ENCODE data around the gene TUG1. TPM values are rescaled to one million over a fixed set of nuclear protein-coding genes. Genes with fewer than 3 reads are reported as not detected.

Gene TUG1
- total RNA-seq, 1 donor from 2014 or later = 64.4 TPM

DNA sequence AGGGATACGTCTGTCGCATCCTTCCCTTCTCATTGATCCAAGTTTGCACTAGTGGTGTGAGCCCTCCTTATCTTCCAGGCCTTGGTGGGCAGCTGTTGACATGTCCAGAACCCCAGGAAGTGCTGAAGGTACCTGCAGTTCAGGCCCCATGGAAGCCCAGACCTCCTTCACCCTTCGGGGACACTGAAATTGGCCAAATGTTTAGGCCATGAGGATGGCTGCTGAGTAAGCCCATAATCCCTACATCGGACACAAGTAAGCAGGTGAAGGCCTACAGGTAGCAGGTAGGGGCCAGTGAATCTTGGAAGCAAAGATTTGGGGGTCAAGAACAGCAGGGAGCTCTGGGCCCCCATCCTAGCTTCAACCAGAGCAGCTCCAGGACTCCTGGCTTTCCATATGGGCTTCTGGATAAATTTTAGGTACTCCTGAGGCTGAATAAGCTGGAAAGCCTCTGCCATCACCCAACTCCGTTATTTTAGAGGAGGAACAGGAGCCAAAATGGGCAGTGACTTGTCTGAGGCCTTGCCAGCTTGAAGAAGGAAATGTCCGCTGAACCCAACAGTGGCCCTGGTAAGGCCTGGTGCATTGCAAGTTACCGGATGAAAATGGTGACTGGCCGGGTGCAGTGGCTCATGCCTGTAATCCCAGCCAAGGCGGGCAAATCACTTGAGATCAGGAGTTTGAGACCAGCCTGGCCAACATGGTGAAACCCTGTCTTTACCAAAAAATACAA lies 45.7 kb upstream of the TUG1 start:
- DNase-seq = no peak
- H3K27me3 ChIP-seq (ENCODE audit: low read depth) = no peaks in the 10 kb centered on the region
- H3K4me1 ChIP-seq = peaks cover 19% of the 10 kb centered on the region
- H3K27ac ChIP-seq = no peak overlapping the region
- TF ChIP-seq, protein P1, sequence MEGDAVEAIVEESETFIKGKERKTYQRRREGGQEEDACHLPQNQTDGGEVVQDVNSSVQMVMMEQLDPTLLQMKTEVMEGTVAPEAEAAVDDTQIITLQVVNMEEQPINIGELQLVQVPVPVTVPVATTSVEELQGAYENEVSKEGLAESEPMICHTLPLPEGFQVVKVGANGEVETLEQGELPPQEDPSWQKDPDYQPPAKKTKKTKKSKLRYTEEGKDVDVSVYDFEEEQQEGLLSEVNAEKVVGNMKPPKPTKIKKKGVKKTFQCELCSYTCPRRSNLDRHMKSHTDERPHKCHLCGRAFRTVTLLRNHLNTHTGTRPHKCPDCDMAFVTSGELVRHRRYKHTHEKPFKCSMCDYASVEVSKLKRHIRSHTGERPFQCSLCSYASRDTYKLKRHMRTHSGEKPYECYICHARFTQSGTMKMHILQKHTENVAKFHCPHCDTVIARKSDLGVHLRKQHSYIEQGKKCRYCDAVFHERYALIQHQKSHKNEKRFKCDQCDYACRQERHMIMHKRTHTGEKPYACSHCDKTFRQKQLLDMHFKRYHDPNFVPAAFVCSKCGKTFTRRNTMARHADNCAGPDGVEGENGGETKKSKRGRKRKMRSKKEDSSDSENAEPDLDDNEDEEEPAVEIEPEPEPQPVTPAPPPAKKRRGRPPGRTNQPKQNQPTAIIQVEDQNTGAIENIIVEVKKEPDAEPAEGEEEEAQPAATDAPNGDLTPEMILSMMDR (IDR thresholded peaks at IDR 0.05) = no peak
- no peak overlapping the region for H3K4me3 ChIP-seq
- H3K36me3 ChIP-seq = peaks cover 32% of the 10 kb centered on the region
- H3K9me3 ChIP-seq = no peaks in the 10 kb centered on the region
- intact Hi-C loops (cut with DNase I) = no loop called here
- ATAC-seq = no peak

DNA sequence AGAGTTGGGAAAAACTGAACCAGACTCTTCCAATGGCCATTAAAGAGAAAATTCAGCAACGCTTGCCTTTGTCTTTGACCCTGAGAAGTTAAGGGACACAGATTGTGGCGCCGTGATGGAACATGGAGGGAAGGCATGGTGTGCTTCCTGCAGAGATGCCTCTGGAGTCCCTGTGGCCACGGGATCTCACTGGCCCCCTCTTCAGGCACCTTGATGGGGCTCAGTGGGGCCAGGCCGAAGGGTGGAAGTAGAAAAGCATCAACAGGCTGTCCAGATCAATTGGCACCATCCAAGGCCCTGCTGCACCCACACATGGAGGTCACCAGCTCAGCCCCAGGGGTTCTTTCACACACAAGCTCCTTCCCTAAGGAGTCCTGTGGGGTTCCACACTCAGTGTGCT lies 43.4 kb upstream of the TUG1 start:
- H3K36me3 ChIP-seq = peaks cover 54% of the 10 kb centered on the region
- intact Hi-C loops (cut with DNase I) = no loop called here
- no peak for DNase-seq

DNA sequence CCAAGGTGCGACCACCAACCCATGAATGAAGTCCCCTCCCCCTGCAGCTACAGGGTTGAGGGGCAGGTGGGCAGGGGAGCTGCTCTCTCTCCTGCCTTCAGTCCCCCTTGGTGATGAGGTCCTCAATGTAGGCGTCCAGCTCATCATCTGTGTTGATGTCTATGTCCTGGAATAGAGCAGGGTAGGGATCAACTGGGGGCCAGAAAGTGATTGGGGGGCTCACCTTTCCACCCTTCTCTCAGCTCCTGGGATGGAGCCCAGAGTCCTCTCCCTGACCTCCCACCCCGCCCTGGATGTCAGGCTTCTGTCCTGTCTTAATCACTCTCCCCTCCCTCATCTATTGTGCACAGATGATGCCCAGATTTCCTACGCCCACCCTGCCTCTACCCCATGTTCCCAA lies 42.4 kb upstream of the TUG1 start:
- TF ChIP-seq, protein P1 (IDR thresholded peaks at IDR 0.05) = no peak
- intact Hi-C loops (cut with DNase I) = no loop called here
- H3K4me3 ChIP-seq = no peak overlapping the region
- H3K4me1 ChIP-seq = no peaks in the 10 kb centered on the region
- ATAC-seq (no peak), DNase-seq (no peak)
- peaks cover 64% of the 10 kb centered on the region for H3K36me3 ChIP-seq
- H3K27me3 ChIP-seq (ENCODE audit: low read depth) = no peaks in the 10 kb centered on the region
- no peak overlapping the region for H3K27ac ChIP-seq
- H3K9me3 ChIP-seq = no peaks in the 10 kb centered on the region

More for the DNA sequence above, 43.4 kb upstream of the TUG1 start:
- ATAC-seq = no peak
- H3K4me1 ChIP-seq = peaks cover 10% of the 10 kb centered on the region
- H3K27ac ChIP-seq = no peak overlapping the region
- TF ChIP-seq, protein P1 (IDR thresholded peaks at IDR 0.05) = no peak
- no peaks in the 10 kb centered on the region for H3K27me3 ChIP-seq (ENCODE audit: low read depth)
- H3K9me3 ChIP-seq = no peaks in the 10 kb centered on the region
- H3K4me3 ChIP-seq = no peak overlapping the region

DNA sequence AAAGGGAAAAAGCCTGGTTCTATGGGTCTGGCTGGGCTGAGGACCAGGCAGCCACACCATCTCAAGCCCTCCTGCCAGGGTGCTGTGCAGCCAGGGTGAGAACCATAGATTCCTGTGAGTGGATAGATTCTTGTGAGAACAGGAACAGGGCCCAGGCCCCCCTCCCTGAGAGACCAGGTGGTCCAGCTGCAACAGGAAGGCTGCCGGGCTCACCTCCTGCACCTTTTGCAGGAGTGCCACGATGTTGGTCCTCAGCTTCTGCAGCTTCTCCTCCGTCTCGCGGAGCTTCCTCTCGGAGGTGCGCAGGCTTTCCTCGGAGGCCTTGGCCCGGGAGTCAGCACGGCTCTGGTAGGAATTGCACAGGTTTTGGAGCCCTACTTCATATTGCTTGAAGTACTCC lies 41.3 kb upstream of the TUG1 start:
- Histone ChIP-seq H3K36me3 (peaks cover 75% of the 10 kb centered on the region), H3K4me3 (no peak overlapping the region), H3K27me3 (ENCODE audit: low read depth) (no peaks in the 10 kb centered on the region), H3K27ac (no peak overlapping the region), H3K9me3 (no peaks in the 10 kb centered on the region), H3K4me1 (no peaks in the 10 kb centered on the region)
- TF ChIP-seq, protein P1 (IDR thresholded peaks at IDR 0.05) = no peak
- intact Hi-C loops (cut with DNase I) = no loop called here
- ATAC-seq (no peak), DNase-seq (no peak)

DNA sequence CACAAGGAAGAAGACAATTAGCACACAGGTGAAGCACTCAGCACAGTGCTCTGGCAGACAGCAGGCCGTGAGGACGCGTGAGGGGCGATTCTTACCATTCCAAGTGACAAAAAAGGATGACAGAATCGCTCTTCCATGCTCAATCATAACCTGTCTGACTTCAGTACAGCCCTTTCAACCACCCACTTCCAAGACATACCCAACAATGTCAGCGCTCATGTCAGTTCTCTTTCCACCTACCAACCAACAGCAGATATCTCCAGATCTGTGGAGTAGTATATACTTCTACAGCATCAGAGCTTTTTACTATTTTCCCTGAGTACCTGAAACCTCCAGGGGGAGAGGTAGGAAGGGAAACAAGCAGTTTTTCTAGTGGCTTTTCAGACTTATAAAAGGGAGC lies 40.7 kb upstream of the TUG1 start:
- ATAC-seq (no peak), DNase-seq (no peak)
- Histone ChIP-seq H3K4me1 (no peaks in the 10 kb centered on the region), H3K27me3 (ENCODE audit: low read depth) (no peaks in the 10 kb centered on the region), H3K27ac (no peak overlapping the region), H3K9me3 (no peaks in the 10 kb centered on the region), H3K4me3 (no peak overlapping the region), H3K36me3 (peaks cover 81% of the 10 kb centered on the region)
- TF ChIP-seq, protein P1 (IDR thresholded peaks at IDR 0.05) = no peak
- intact Hi-C loops (cut with DNase I) = no loop called here

All from lower lobe of right lung (tissue), 2 donors.